Activated CD8-positive, alpha-beta memory T cell treated with anti-CD3 and anti-CD28 coated beads for 48 hours (primary cell): ENCODE data around the gene HYKK.
"Not testable (repeated sequence)": the region's sequence is repeated elsewhere in the genome, so short reads cannot be mapped to it uniquely, and the experiment has no call there.

Experiments used
- DNase-seq, 3 experiments: peaks; one replicate each; pipeline ENCODE4 v3.0.0-alpha.2; 2020; ENCODE audit warnings: low read depth in 2 of 3, low spot score in 2 of 3

HYKK gene

DNA sequence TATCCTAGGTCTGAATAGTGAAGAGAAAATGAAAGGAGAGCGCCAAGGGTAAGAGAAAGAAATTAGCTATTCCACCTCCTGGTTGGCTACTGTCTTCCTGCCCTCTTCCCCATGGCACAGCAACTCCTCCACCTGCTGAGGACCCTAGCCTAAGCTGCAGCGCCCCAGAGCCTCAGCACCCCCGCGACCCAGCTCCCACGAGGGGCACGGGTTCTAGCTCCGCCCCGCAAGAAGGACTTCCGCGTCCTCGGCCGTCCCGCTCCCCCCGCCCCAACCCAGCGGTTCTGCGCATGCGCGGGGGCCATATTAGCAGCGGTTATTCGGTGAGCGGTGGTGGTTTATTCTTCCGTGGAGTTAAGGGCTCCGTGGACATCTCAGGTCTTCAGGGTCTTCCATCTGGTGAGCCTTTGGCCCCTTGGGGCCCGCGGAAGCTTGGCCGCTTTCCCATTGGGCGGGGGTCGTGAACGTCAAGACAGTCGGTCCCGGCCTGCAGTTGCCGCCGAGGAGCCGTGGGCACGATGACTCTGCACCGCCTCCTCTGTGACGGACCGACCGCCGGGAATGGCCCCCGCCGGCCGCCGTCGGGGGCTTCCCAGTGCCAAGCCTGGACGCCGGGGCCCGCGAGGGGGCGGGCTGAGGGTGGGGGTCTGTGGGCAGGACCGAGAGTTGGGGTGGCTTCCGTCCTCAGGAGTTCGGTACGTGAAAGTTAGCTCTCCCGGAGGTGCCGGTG lies 32.9 kb downstream of the HYKK start, which contains the start of gene PSMA4:
TSS of gene PSMA4 (plus strand) at position 304 of the 730 bp plus-strand sequence. CDS start 1,484 bp downstream, outside the sequence.
- peak; percentile 87 to 97 (median 90) for DNase-seq

DNA sequence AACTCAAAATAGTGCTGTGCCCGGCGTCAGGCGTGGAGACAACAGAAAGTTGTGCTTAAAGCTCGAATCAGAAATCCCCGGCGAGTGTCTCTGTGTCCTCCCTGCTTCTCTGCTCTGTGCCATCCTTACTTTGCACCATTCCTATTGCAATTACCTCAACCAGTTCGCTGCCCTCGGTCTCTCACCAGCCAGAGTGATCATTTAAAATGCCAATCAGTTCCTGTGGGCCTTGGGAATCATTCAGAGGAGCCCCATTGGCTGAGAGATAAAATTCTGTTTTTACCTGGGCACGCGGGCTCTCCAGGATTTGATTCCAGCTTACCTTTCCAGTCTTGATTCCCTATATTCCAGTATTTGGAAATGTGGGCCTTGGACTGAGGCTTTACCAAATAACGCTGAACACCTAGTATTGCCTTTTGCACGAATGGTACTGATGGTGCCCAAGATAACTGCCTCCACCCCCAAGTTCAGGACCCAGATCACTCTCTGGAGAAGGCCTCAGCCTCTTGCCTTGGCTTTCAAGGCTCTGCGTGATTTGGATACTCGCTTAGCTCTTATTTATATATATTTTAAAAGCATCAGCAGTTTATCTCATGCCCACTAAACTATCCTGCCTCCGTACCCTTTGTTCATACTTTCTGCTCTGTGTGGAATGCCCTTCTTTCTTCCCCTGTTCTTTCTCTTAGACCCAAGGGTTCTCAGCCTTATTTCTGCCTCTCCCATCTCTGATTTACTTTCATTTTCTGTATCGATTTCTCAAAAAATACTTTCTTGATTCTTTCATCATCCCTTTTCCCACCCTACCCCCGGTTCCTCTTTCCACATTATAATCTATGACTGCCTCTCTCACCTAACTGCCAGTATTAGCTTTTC lies 33.7 kb downstream of the HYKK start:
- no peak for DNase-seq

DNA sequence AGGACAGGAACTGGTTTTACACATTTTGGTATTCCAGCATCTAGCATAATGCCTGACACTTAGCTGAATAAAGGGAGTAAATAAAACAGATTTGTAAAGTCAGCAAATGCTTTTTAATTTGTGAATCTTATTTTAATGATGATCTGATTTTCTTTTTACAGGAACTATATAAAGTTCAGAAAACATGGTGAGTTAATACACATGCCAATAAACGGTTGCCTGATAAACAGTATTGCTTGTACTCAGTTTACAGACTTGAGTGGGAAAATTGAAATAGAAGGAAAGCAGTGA lies 34.3 kb downstream of the HYKK start:
- DNase-seq, result no peak

DNA sequence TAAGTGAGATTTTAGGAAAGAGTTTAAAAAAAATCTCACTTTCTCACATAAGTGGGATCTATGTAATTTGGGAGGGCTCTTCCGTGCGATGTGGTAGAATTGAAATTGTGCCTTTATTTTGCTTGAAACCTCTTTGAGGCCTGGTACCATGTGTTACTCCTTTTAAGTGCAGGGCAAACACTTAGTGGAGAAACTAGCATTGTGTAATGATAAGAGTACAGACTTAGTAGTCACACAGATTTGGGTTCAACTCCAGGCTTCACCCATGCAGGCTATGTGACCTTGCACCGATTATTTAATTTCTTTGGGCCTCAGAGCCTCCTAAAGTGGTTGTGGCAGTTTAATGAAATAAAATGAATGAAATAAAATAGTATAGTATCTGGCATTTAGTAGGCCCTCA lies 35.3 kb downstream of the HYKK start:
- DNase-seq, result no peak

DNA sequence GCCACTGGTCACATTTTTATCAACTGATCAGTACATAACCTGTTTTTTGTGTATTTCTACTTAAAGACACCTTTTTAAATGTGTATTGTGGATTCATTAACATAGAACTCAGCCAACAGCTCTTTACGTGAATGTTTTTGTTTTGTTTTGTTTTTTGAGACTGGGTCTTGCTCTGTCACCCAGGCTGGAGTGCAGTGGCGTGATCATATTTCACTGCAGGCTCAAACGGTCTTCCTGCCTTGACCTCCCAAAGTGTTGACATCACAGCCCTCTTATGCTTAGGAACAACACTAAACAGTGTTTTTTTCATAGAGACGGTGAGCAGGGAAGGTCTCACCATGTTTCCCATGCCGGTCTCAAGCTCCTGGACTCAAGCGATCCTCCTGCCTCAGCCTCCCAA lies 42.8 kb downstream of the HYKK start:
- DNase-seq, result no peak

DNA sequence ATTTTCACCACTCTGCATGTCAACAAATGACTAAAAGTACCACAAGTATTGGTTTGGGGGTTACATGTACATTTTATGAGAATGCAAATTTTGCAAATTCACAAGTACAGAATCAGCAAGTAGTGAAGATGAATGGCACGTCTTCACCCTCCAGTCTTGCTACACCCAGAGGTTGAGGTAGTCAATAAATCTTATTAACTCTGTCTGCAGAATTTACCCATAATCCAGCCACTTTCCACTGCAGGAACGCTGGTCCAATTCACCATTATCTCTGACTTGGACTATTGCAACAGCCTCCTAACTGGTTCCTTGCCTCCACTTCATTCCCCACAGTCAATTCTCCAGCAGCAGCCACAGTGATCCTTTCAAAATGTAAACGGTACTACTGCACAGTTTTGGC lies 43.4 kb downstream of the HYKK start:
- DNase-seq, result no peak

DNA sequence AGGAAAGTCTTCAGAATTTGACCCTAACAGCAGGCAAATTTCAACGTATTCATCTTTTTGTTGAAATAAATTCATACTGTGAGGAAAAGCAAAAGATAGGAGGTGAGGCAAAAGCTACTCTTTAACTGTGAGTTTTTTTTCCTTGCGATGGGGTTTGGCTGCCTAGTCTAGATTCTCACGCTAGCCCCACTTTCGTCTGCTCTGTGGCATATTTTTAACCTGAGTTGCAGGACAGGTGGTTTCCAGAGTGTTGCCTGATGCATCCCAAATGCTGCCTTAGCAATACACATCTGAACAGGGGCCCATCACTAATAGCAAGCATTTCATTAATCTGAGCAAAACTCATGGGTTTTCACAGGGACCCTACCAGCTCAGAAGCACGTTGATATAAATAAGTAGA lies 44.5 kb downstream of the HYKK start:
- DNase-seq, result no peak

DNA sequence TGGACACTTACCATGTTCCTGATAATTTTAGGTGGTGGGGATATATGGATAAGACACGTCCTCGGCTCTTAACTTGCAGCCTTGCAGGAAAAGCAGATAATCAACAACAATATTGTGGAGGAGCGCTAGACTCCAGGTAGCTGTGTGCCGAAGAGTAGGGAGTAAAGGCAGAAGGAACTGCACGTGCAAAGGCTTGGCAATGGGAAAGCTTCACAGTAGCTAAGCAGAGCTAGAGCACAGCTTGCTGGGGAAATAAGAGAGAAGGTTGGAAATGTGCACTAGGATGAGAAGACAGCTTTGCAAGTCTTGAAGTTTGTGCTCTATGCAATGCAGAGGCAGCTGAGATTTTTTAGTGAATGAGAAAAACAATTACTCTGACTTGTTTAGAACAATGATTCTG lies 45.2 kb downstream of the HYKK start:
- DNase-seq, result no peak

DNA sequence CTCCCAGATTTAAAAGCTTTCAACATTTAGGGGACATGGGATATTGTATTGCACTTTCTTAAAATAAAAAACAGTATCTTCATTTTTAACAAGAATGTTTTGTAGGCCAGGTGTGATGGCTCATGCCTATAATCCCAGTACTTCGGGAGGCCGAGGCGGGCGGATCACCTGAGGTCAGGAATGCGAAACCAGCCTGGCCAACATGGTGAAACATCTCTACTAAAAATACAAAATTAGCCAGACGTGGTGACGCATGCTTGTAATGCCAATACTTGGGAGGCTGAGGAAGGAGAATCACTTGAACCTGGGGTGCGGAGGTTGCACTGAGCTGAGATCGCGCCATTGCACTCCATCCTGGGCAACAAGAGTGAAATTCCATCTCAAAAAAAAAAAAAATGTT lies 52.8 kb downstream of the HYKK start:
- not testable (repeated sequence) for DNase-seq

DNA sequence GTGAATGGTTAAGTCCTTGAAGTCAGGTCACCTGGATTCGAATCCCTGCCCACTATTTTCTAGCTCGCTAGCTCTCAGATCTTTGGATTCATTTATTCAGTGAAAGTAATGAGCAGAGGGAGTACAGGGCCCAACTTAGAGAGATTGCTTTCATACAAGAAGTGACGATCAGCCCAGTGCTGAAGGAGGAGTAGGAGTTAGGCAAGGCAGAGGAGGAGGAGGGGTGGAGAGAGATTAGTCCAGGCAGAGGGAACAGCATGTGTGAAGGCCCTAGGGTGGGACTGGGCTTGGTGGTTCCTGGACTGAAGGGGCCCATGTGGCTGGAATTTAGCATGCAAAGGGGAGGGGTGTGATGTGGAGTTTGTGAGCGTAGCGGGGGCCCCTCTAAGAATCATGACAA lies 54.1 kb downstream of the HYKK start:
- DNase-seq, result no peak

DNA sequence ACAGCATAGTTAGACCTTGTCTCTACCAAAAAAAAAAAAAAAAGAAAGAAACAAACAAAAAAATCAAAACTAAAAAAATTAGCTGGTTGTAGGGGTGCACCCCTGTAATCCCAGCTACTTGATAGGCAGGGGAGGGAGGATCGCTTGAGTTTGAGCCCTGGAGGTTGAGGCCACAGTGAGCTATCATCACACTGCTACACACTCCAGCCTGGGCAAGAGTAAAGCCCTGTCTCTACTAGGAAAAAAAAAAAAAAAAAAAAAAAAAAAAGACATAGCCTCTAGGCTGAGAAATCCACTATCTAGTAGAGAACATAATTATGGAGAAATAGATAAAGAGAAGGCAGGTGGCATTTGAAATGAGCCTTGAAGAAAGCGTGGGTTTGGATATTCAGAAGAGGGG lies 55.7 kb downstream of the HYKK start:
- no peak for DNase-seq

DNA sequence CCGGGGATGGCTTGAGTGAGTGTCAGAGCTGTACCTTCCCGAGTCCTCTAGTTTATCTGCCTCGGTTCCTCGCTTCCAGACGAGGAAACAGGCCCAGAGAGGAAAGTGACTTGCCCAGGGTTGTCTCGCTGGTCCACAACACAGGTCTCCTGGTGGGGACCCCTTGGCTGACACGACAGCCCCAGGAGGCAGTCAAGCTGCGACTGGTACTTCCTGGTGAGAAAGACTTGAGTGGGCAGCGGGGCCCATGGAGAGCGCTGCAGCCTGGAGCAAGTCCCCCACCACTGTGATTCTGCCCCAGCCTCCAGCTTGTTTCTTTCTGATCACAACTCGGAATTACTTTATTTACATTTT lies 57.3 kb downstream of the HYKK start:
- DNase-seq, result no peak

DNA sequence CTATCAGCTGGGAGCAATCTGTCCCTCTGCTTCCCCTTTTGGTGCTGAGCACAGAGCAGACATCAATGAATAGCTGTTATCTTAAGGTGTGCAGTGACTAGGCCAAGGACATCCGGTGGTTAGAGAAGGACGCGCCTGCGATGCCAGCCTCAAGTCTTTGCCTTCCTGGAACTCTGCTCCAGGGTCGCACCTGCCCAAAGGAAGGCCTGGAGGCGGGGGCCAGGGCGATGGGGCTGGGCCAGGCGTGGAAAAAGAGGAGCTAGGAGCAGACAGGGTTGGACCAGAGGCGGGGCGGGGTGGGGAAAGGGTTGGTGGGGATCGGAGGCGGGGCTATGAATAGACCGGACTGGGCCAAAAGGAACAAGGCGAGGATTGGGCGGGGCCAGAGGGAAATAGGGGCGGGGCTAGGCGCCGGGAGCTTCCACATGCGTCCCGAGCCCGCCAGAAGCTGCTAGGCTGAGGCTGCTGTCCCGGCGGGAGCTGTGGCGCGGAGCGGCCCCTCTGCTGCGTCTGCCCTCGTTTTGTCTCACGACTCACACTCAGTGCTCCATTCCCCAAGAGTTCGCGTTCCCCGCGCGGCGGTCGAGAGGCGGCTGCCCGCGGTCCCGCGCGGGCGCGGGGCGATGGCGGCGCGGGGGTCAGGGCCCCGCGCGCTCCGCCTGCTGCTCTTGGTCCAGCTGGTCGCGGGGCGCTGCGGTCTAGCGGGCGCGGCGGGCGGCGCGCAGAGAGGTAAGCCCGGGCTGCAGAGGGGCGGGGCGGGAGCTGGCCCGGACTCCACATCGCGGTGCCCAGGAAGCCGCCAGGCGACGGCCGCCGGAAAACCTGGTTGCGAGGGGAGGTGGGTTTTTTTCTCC lies 57.9 kb downstream of the HYKK start, which contains the start of gene CHRNA5:
TSS of gene CHRNA5 (plus strand) at position 424 of the 854 bp plus-strand sequence. CDS start at position 624, 200 bp downstream.
- peak; percentile 55 to 70 (median 65) for DNase-seq

DNA sequence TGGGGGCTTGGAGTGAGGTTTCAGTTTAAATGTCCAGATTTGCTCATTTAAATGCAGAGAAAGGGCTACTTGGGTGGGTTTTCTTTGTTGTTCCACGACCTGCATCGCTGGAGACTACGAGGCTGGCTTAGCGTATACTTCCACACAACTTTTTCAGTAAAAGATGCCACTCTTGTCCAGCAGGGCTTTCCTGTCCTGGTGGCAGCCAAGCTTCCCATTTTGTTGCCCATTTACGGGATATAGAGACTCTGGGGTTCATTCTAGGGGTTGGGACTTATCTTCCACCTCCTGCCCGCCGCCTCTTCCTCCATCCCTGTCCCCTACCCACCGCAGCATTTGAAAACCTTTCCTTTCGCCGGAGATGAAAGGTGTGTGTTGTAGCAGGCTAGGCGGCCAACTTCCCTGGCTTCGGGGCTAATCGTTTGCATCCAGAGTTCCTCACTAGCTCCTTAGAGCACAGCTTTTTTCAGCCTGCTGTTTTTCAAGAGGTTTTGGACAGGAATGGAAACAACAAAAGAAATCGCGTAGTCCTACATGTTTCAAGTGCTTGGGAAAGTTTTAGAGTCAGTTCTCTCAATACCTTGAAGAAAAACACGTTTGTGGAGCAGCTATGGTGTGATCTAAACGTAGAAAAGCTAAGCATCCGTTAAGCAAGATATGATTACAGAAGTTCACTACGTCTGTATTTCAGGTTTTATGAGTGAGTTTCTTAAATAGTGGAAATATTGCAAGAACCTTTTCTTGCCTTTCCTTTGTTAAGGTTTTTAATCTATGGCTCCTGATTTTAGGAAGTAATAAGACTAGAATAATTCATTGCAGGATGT lies 58.8 kb downstream of the HYKK start:
- no peak for DNase-seq

DNA sequence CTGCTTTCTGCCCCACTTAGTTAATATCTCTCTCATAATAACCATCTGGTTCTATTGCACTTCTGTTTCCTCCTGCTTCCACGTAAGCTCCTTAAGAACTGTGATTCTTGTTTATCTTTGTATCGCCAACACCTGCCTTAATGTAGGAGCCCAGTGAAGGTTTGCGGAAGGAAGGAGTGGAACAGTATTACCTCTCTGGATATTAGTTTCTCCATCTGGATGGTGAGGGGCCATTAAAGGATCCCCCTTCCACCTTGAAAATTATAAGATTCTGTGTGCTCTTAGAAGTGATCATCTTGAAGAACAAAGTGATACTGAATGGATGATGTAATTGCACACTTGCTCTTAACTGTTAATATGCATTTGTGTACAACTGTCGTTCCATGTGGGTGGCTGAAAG lies 60.2 kb downstream of the HYKK start:
- DNase-seq, result no peak

DNA sequence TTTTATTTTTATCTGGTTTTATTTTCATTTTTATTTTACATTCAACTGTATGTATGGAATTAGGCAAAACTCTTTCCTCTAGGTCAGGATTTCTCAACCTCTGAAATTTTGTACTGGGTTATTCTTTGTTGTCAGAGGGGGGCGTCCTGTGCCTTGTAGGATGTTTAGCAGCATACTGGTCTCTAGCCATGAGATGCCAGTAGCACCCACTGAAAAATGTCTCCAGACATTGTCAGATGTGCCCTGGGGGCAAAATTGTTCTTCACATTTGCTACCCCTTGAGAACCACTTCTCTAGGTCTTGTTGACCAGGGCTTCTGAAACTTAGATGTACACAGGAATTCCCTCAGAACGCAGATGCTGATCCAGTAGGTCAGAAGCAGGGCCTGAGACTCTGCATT lies 63.3 kb downstream of the HYKK start:
- no peak for DNase-seq

DNA sequence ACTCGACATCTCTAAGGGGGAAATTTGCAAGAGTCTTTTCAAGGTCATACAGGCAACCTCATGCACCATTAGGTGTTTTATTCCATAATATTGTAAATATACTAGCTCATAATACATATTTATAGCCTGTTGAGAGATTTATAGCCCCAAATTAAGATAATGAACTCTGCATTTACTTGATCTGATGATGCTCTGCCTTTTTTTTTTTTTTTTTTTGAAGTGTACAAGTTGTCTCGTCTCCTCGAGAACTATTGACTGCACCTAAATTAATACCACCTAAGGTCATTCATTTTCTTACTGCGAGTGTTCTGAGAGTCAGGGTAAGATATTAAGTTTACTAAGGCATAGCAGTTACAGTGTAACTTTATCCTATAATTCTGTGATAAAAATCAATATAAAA lies 64.0 kb downstream of the HYKK start:
- DNase-seq, result no peak

DNA sequence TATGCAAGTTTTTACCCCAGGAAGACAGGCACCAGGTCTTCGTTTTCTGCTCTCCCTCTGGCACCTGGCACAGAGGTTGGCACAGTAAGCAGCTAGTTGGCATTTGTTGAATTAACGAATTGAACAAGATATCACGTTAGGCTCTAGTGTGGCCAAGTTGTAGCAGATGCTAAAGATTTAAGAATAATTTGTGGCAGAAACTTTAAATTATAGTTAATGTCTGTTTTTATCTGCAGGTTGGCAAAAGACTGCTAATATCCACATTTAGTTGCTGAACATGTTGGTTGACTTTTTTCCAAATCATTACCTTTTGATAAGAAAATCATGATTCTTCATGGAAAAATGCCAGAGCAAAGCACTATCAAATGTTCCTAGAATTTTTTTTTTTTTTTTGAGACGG lies 66.0 kb downstream of the HYKK start:
- DNase-seq, result no peak

DNA sequence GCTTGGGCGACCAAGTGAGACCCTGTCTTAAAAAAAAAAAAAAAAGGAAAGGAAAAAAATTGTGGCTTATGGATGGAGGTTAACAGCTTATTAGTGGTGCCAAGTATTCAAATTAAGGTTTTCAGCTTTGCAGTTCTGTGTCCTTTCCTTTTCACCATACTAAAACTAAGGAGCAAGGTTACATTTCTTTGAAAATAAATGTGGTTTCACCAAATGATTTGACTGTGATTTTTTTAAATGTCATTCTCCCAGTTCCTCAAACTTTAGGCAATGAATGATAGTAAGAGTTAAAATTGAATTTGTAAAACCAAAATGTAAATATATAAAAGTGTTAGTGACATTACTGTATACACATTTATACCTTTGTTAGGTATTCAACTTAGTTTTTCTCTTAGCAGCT lies 67.6 kb downstream of the HYKK start:
- DNase-seq, result no peak
